Prostate gland (tissue), 2 donors: ENCODE measurements around the gene PLCB1.

ENCODE experiments used
- POLR2A ChIP-seq: fragments of 450-650 bp; IDR thresholded peaks from one replicate; pipeline ENCODE4 v1.6.1; 2016; ENCODE audit warnings: antibody characterized with exemption, mild to moderate bottlenecking
- POLR2AphosphoS5 ChIP-seq: sonication (generic); formaldehyde crosslinking; IDR thresholded peaks from one replicate; pipeline ENCODE4 v1.6.1; 2017; ENCODE audit warnings: antibody characterized with exemption
- TF ChIP-seq, protein P1 (sequence below), 4 experiments: fragments of 200-600 bp in 2 of 4; fragments of 450-650 bp in 2 of 4; sonication (generic) in 2 of 4; IDR thresholded peaks; 1 replicate in 3 of 4; 2 replicates in 1 of 4; pipeline ENCODE4 v1.5.1; 2016 to 2019; ENCODE audit warnings: antibody characterized with exemption in 4 of 4, mild to moderate bottlenecking in 2 of 4, moderate library complexity in 2 of 4

DNA sequence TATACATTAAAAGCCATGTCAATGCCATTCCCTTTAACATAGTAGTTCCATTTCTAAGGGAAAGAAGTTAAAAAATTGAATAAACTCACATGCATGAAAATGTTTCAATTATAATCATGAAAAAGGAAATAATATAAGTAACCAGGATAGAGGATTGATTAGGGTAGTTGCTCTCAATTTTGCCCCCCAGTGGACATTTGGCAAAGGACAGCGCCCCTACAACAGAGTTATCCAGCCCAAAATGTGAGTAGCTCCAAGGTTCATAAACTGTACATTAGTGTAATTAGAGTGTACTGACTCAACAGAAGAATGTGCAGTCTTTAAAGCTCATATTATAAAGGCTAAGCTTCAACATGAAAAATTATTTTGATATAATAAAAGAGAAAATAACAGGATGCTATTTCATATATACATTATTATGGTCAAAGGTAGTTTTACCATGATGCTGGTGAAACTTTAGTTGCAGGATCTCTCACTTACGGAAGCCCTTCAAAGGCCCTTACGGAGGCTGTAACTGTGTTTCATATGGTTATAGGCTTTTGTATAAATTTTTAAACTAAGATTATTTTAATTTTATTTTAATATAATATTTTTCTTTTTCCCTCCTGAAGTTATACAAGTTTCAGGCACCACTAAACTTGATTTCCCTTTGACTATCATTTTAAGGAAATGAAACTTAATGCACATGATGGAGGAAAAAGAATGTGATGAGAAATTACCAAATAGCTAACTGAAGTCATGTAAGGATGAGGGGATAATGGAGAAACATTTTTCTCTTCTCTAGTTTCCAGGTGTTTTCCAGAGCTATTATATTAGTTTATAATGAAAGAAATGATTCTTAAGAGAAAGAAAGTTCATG lies 403.6 kb downstream of the PLCB1 start:
- no peak for TF ChIP-seq POLR2A
- TF ChIP-seq, protein P1, sequence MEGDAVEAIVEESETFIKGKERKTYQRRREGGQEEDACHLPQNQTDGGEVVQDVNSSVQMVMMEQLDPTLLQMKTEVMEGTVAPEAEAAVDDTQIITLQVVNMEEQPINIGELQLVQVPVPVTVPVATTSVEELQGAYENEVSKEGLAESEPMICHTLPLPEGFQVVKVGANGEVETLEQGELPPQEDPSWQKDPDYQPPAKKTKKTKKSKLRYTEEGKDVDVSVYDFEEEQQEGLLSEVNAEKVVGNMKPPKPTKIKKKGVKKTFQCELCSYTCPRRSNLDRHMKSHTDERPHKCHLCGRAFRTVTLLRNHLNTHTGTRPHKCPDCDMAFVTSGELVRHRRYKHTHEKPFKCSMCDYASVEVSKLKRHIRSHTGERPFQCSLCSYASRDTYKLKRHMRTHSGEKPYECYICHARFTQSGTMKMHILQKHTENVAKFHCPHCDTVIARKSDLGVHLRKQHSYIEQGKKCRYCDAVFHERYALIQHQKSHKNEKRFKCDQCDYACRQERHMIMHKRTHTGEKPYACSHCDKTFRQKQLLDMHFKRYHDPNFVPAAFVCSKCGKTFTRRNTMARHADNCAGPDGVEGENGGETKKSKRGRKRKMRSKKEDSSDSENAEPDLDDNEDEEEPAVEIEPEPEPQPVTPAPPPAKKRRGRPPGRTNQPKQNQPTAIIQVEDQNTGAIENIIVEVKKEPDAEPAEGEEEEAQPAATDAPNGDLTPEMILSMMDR (IDR thresholded peaks at IDR 0.05): no peak
- TF ChIP-seq POLR2AphosphoS5: no peak
